ENCODE data around the gene SYP. TPM values are rescaled to one million over a fixed set of nuclear protein-coding genes. Genes with fewer than 3 reads are reported as not detected.
A peak's percentile ranks its signal among the peaks of the same experiment; 100 is the strongest.
"Not testable (repeated sequence)": the region's sequence is repeated elsewhere in the genome, so short reads cannot be mapped to it uniquely, and the experiment has no call there.

The SYP gene
- polyA plus RNA-seq, 1 experiment = 0.07 TPM

GRCh38 chrX:49147936-49148335, 52.1 kb downstream of the SYP start:
- POLR2A ChIA-PET = no interaction called here

GRCh38 chrX:49147282-49147681, 52.7 kb downstream of the SYP start:
- TF ChIP-seq, protein P1, sequence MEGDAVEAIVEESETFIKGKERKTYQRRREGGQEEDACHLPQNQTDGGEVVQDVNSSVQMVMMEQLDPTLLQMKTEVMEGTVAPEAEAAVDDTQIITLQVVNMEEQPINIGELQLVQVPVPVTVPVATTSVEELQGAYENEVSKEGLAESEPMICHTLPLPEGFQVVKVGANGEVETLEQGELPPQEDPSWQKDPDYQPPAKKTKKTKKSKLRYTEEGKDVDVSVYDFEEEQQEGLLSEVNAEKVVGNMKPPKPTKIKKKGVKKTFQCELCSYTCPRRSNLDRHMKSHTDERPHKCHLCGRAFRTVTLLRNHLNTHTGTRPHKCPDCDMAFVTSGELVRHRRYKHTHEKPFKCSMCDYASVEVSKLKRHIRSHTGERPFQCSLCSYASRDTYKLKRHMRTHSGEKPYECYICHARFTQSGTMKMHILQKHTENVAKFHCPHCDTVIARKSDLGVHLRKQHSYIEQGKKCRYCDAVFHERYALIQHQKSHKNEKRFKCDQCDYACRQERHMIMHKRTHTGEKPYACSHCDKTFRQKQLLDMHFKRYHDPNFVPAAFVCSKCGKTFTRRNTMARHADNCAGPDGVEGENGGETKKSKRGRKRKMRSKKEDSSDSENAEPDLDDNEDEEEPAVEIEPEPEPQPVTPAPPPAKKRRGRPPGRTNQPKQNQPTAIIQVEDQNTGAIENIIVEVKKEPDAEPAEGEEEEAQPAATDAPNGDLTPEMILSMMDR (IDR thresholded peaks at IDR 0.05; ENCODE audit: insufficient read depth, low read depth, low read length) = no peak
- ChIA-PET CTCF (no interaction called here), POLR2A (no interaction called here)

More at GRCh38 chrX:49147936-49148335, 52.1 kb downstream of the SYP start:
- Histone ChIP-seq H3K36me3 (ENCODE audit: control insufficient read depth, insufficient read depth, low read length) (no peaks in the 10 kb centered on the region), H3K4me3 (ENCODE audit: low read depth, low read length) (no peak overlapping the region), H3K27me3 (ENCODE audit: control insufficient read depth, insufficient read depth, low read length) (no peaks in the 10 kb centered on the region)
- no peak for DNase-seq (ENCODE audit: low read depth)
- CTCF ChIA-PET = no interaction called here
- TF ChIP-seq, protein P1 (IDR thresholded peaks at IDR 0.05; ENCODE audit: insufficient read depth, low read depth, low read length) = no peak

GRCh38 chrX:49143154-49143553, 56.8 kb downstream of the SYP start:
- H3K27me3 ChIP-seq (ENCODE audit: control insufficient read depth, insufficient read depth, low read length); H3K4me3 ChIP-seq (ENCODE audit: low read depth, low read length); POLR2A ChIA-PET; H3K36me3 ChIP-seq (ENCODE audit: control insufficient read depth, insufficient read depth, low read length); DNase-seq (ENCODE audit: low read depth): not testable (repeated sequence)
- CTCF ChIA-PET = interaction anchor here (1.8 kb wide), 1 partner anchor 13 kb away, joined by 4 read pairs; no protein-coding TSS in a partner anchor

More at GRCh38 chrX:49147282-49147681, 52.7 kb downstream of the SYP start:
- no peaks in the 10 kb centered on the region for H3K36me3 ChIP-seq (ENCODE audit: control insufficient read depth, insufficient read depth, low read length)
- no peaks in the 10 kb centered on the region for H3K27me3 ChIP-seq (ENCODE audit: control insufficient read depth, insufficient read depth, low read length)
- no peak for DNase-seq (ENCODE audit: low read depth)
- no peak overlapping the region for H3K4me3 ChIP-seq (ENCODE audit: low read depth, low read length)

DNA sequence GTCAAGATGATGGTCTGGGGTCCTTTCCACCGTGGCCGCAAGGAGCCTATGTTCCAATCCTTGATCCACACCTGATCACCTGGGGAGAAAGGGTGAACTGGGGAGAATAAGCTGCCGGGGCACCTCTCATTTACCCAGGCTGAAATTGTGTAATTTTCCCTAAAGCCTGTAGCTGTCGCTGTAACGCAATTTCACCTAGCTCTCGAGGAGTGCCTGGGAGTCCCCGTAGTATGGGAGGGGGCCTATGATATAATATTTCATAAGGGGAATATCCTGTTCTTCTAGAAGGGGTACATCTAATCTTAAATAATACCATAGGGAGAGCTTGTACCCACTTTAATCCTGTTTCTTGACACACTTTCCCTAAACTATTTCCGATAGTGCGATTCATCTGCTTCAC, 57.7 kb downstream of the SYP start:
- CTCF ChIA-PET = interaction anchor here (0.8 to 1.8 kb wide), 3 partner anchors 10 to 25 kb away, joined by 3 to 4 read pairs (median 3); no protein-coding TSS in a partner anchor
- POLR2A ChIA-PET; H3K4me3 ChIP-seq (ENCODE audit: low read depth, low read length); DNase-seq (ENCODE audit: low read depth); H3K27me3 ChIP-seq (ENCODE audit: control insufficient read depth, insufficient read depth, low read length); H3K36me3 ChIP-seq (ENCODE audit: control insufficient read depth, insufficient read depth, low read length): not testable (repeated sequence)
- TF ChIP-seq, protein P1 (IDR thresholded peaks at IDR 0.05; ENCODE audit: insufficient read depth, low read depth, low read length) = peak; percentile 42; the same call in 1 of the 2 replicates

GRCh38 chrX:49139713-49140112, 60.3 kb downstream of the SYP start:
- TF ChIP-seq, protein P1 (IDR thresholded peaks at IDR 0.05; ENCODE audit: insufficient read depth, low read depth, low read length) = no peak
- Histone ChIP-seq H3K27me3 (ENCODE audit: control insufficient read depth, insufficient read depth, low read length) (no peaks in the 10 kb centered on the region), H3K4me3 (ENCODE audit: low read depth, low read length) (no peak overlapping the region), H3K36me3 (ENCODE audit: control insufficient read depth, insufficient read depth, low read length) (no peaks in the 10 kb centered on the region)
- no peak for DNase-seq (ENCODE audit: low read depth)
- ChIA-PET CTCF (no interaction called here), POLR2A (no interaction called here)

Small RNA genes lying within 50 kb of the gene (small RNA-seq; reads per million reads assigned to genes)
- not detected for gene RN7SL262P (ENCODE audit: insufficient read length, low read depth, low replicate concordance)

Other genes starting within 250 kb of the SYP start
- gene OTUD5, start 242.6 kb downstream of the SYP start, polyA plus RNA-seq (2011; rRNA removed) = 48.9 and 53.6 TPM in 2 replicates
- 0.51 and 0.83 TPM in 2 replicates for gene KCND1, start 228.3 kb downstream of the SYP start, polyA plus RNA-seq (2011; rRNA removed)
- 23.4 and 23.5 TPM in 2 replicates for gene GRIPAP1, start 197.9 kb downstream of the SYP start, polyA plus RNA-seq (2011; rRNA removed)
- gene TFE3, start 156.8 kb downstream of the SYP start, polyA plus RNA-seq (2011; rRNA removed) = 20.8 and 26.4 TPM in 2 replicates
- gene CCDC120, start 141.2 kb downstream of the SYP start, polyA plus RNA-seq (2011; rRNA removed) = 0.49 and 0.96 TPM in 2 replicates
- 41.4 and 48.8 TPM in 2 replicates for gene PRAF2, start 126.2 kb downstream of the SYP start, polyA plus RNA-seq (2011; rRNA removed)
- 107 and 165 TPM in 2 replicates for gene WDR45, start 120.3 kb downstream of the SYP start, polyA plus RNA-seq (2011; rRNA removed)
- 28.2 and 33.1 TPM in 2 replicates for gene GPKOW, start 76.5 kb downstream of the SYP start, polyA plus RNA-seq (2011; rRNA removed)
- gene MAGIX, start 37.4 kb downstream of the SYP start, polyA plus RNA-seq (2011; rRNA removed) = 0.45 and 0.67 TPM in 2 replicates
- 217 and 225 TPM in 2 replicates for gene PLP2, start 28.3 kb downstream of the SYP start, polyA plus RNA-seq (2011; rRNA removed)
- 4.0 and 6.9 TPM in 2 replicates for gene PRICKLE3, start 13.8 kb downstream of the SYP start, polyA plus RNA-seq (2011; rRNA removed)
- 0.01 TPM in 1 of 2 replicates, not detected in the other for gene CACNA1F, start 33.1 kb upstream of the SYP start, polyA plus RNA-seq (2011; rRNA removed)
- gene CCDC22, start 35.3 kb upstream of the SYP start, polyA plus RNA-seq (2011; rRNA removed) = 9.3 and 13.8 TPM in 2 replicates
- 0.12 and 0.18 TPM in 2 replicates for gene FOXP3, start 64.5 kb upstream of the SYP start, polyA plus RNA-seq (2011; rRNA removed)
- gene PPP1R3F, start 69.6 kb upstream of the SYP start, polyA plus RNA-seq (2011; rRNA removed) = 2.5 and 3.5 TPM in 2 replicates
- gene GAGE10, start 103.5 kb upstream of the SYP start, polyA plus RNA-seq (2011; rRNA removed) = not detected in 2 replicates
- not detected in 2 replicates for gene GAGE12J, start 121.8 kb upstream of the SYP start, polyA plus RNA-seq (2011; rRNA removed)
- not detected in 2 replicates for gene GAGE13, start 131.4 kb upstream of the SYP start, polyA plus RNA-seq (2011; rRNA removed)

Data from BJ (cell line).